HG02981 (cell line): Measurements from ENCODE around the gene CRBN.

Experiments used
- ATAC-seq: cut with Tn5 transposase; IDR thresholded peaks from one replicate; pipeline ENCODE4 v1.9.1; 2021; ENCODE audit warnings: mild to moderate bottlenecking, moderate library complexity; ENCODE audit not compliant: unreplicated experiment

Gene CRBN

DNA sequence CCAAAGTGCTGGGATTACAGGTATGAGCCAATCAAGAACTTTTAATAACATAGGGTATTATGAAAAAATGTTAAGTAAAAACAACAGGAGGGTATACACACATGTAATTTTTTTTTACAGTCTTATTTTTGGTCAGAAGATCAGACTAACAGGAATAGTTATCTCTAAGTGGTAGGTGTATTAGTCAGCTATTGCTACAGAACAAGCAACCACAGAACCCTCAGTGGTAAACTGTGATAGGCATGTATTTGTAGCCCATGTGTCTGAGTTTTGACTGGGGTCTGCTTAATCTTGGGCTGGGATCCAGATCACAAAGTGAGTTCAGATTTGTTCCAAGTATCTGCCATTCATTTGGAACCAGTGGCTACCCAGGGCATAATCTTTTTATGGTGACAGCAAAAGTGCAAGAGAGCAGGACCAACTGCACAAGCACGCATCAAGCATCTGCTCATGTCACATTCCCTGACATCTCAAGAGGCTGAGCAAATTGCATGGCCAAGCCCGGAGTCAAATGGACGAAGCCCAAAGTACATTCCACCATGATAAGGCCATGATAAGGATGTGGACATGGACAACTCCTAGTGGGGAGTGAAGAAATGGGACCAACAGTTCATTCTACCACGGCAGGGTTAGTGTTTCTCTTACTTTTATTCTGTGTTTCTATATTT lies 66.3 kb downstream of the CRBN start:
- ATAC-seq = no peak

- ATAC-seq = no peak
These were observed 68.6 kb downstream of the CRBN start for GRCh38 chr3:3110749-3111361.

DNA sequence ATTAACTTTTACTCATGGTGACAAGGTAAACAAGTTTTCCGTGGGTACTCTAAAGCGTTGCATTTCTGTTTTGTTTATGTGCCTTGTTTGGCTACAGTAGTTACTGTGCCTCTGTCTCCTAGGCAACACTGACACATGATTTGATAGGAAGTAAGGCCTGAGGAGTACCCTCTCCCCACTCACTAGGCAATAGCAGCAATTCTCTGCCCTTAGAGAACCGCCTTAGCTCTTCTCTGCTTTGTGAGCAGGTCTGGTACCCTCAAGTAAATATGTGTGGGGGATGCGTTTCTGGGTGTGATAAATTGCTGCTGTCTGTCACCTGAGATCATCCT lies 69.2 kb downstream of the CRBN start, which contains the start of gene IL5RA:
TSS of gene IL5RA (minus strand) at position 76 of the 332 bp plus-strand sequence. CDS start 5,390 bp downstream, outside the sequence.
- peak; percentile 43 for ATAC-seq

DNA sequence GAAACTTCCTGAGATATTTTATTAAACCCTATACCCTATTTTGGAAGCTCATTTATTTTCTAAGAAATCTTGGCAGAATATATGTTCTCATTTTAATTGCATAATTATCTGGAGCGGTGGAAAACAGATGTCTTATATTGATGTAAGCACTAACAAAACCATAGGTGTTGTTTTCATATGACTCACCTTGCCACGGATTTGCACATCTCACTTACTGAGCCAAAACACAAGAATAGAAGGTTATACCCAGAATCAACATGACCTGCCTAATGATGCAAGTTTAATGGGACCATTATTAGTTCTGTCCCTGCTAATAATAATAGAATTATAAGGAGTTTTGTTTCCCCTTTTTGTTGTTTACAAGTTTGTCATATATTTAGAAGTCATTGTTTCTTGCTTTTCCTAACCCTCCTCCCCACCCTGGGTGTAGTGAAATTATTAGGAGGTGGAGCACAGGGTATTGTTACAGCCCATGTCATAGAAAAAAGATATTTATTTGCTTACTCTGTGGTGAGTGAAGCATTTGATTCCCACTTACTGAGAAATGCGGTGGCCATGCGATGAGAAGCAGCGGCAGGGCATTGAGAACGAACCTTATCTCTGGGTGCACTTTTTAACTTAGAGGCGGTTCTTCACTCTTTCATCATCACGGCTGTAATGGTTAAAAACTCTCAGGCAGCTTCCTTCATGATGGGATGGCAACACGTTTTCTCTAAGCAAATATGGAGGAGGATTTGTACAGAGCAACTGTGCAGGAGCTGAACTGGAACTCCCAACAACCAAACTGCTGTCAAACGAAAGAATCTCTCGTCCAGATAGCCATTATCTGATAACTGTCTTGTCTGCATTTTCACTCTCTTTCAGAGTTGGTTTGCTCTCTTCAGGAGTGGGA lies 69.8 kb downstream of the CRBN start:
- peak; percentile 53 for ATAC-seq

- ATAC-seq = no peak
These were observed 71.6 kb downstream of the CRBN start for GRCh38 chr3:3107858-3108257.

DNA sequence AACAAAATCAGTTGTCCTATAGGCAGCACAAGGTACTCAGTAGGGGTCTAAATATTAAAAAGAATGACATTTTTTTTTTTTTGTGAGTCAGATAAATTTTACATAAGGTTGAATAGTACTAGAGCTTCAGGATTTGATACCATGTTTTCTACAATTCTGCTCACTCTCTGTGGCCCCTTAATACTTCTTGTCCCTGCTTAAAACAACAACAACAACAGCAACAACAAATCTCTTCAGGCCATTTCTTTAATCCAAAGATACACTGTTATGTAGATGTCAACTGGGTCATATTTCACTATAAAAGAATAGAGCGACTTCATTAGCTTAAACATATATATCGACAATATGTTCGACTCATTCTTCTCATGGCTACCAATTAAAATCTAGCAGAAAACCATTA lies 72.3 kb downstream of the CRBN start:
- ATAC-seq = no peak

- ATAC-seq = no peak
These were observed 73.7 kb downstream of the CRBN start for GRCh38 chr3:3105815-3106214.

- ATAC-seq = no peak
These were observed 74.2 kb downstream of the CRBN start for GRCh38 chr3:3105246-3105645.

- no peak for ATAC-seq
These were observed 76.7 kb downstream of the CRBN start for GRCh38 chr3:3102751-3103150.

DNA sequence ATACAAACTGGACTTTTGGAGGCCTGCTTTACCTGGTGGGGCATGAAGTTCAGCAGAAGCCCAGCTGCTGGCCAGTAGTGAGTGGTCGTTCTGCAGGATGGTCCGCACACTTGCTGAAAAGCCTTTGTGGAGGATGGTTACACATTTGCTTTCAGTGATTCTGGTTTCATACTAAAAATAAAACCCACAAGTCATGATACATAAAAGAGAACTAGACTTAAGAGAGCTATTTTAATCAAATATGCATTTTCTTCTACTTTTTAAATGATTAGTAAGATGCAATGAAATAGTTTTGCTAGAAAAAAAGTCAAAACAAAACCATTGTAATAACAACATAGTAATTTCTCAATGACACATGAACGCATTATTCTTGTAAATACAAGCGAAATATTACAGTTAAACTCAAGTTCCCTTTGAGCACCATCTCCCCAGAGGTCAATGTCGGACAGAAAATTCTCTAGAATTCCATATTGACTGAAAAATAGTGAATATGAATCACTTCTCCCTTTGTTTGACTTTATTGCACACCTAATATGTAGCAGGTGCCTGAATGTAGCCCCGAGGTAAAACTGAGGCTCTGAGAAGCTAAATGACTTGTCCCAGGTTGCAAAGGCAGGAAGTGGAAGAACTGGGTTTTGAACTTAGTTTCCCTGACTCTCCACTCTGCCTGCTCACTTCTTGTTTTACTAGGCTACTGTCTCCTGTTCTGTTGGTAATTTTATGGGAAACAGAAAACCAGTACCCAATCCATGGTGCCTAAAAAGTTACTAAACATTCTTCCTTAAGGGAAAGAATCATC lies 77.6 kb downstream of the CRBN start:
- ATAC-seq = no peak
